ENCODE measurements around the gene CCDC50.
A peak's percentile ranks its signal among the peaks of the same experiment; 100 is the strongest.

The CCDC50 gene, protein sequence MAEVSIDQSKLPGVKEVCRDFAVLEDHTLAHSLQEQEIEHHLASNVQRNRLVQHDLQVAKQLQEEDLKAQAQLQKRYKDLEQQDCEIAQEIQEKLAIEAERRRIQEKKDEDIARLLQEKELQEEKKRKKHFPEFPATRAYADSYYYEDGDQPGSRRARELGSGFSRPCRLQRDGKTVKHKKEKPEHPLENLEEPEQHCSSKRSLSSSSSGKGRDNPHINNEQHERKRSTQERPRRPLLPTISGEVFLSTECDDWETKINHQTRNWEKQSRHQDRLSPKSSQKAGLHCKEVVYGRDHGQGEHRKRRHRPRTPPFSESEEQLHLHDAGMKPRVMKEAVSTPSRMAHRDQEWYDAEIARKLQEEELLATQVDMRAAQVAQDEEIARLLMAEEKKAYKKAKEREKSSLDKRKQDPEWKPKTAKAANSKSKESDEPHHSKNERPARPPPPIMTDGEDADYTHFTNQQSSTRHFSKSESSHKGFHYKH

DNA sequence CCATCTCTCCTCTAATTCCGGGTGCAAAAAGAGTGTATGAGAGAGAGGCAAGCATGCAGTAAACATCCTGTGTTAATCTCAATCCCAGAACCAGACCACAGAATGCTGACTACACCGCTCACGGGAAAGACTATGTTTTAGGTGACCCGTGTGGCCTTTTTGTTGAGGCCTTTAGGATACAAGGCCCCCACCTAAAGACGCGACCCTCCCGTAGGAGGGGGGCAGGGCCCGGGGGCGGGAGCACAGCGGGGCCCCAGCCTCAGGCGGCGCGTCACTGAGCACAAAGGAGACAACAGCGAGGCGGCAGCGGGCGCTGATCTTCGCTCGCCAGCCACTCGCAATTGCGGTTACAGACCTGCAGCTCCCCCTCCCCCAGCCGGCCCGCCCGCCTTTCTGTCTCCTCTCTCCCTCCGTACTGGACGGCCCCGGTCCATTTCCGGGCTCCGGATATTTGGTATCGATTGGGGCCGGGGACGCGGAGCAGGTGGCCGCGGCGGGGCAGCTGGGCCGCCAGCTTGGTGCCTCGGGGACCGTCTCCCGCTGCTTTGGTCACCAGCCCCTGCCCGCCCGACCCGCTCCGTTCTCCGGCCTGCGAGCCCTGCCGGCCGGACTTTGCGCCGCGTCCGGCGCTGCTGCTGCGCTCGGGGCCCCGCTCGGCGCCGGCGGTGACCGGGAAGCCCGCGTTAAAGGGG is at the start of gene CCDC50:
CCDC50 (plus strand) TSS at position 433 of the 692 bp plus-strand sequence. CDS start 281 bp downstream, outside the sequence.
- DNase-seq, result peak; percentile 81

DNA sequence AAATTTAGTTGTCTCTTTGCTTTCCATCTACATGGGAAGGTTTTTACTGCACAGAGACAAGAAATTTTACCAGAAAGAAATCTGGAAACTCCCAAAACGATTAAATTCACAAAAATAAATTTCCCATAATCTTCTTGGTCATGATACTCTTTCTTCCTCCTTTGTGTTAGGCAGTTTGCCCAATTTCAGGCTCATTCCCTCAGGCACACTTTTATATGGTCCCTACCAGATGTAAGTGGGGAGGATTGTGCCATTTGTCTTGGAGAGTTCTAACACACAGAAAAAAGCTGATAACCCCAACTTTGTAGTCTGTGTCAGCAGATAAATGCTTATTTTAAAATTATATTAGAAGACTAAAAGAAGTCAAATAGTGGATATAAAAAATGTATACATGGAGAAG is 49.1 kb upstream of the CCDC50 start:
- DNase-seq, result no peak

DNA sequence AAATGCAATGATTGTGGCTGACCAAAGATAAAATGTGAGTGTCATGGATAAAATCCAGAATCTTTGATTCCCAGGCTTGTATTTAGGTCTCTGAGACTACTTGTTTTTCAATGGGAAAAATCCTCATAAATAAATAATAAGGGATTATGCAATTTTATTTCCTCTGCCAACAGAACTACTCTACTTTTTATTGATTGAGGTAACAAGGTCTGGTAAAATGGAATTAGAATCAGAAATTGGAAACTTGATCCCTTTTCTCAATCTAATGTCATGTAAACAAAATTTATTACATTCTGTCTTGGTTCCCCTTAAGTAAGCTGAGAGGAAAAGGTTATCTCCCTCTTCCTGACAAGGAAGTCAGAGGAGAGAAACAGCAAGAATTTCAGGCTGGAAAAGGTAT is 48.3 kb upstream of the CCDC50 start:
- DNase-seq, result no peak

DNA sequence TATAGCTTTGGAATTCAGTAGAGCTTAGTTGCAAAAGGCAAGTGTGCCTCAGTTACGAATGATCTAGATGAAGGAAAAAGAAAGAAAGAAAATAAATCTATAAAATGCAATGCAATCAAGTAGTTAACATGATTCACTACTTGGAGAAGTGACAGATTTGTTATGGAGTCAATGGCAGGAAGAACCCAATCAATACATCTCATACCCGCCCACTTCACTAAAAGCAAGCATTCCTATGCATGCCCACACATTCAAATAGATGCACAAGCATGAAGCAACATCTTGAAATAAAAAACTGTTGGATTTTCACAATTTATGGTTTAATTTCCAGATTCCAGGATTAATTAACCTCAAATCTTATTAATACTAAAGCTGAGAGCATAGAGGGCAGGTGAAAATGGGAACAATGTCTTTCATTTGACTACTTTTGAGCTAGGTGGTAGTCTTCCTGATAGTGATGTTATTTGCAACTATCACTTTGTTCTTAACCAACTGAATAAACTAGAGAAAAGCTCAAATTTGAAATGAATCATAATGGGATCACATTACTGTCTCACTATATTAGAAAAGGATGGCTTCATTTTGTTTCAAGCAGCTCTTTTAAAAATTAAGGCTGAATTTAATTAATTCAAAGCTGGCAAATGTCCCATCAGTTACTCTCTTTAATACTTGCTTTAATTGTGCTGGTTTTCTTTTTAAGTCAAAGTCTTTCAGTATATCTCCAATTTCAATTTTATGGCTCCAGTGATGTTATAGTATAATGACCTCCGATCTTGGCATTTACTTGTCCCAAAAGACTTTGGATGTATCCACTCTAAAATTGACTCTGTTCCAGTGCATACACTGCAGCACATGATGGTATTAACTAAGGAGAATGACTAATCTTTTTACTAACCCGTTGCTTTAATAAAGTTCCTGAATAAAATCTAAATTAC is 46.7 kb upstream of the CCDC50 start:
- DNase-seq, result no peak

DNA sequence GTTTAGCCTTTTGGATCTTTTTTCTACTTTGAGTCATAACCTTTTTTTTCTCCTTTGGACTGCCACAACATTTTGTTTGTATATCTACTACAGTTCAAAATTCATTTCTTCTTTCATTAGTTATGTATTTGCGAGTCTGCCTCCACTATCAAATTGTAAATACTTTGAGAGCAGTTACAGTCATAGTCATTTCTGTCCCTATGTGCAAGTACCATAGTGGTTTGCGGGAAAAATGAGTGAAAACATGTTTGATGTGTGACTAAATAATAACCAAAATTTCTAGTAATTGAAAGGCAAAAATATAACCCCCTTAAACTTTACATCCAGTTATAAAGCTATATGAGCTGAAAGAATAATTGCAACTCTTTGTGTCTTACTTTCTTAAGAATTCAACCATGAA is 45.8 kb upstream of the CCDC50 start:
- no peak for DNase-seq

DNA sequence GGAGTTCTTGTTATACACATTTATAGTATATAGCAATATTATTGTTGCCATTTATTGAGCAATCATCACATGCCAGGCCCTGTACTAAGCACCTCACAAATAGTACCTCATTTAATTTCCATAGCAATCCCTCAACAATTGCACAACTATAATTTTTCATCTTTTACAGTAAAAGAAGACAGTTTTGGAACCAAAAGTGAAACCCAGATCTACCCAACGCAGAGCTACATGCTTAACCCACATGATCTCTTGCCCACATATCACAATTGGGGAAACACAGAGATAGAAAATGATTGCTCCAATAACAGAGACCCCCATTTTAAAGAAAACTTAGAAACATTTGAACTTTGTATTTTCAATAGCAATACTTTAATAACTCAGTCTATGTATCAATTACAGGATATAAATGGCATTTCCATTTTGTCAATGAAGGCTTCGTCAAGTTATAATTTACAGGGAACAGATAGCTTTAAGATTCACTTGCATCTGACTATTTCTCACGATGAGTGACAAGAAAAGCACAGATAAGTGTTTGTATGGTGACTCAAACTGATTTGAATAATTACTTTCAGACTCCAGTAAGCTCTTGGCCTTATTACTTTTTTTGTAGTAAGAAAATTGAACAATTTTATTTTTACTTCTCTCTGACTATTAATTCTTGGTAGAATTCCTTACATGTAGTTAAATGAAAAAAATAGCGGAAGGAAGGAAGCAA is 38.7 kb upstream of the CCDC50 start:
- no peak for DNase-seq

DNA sequence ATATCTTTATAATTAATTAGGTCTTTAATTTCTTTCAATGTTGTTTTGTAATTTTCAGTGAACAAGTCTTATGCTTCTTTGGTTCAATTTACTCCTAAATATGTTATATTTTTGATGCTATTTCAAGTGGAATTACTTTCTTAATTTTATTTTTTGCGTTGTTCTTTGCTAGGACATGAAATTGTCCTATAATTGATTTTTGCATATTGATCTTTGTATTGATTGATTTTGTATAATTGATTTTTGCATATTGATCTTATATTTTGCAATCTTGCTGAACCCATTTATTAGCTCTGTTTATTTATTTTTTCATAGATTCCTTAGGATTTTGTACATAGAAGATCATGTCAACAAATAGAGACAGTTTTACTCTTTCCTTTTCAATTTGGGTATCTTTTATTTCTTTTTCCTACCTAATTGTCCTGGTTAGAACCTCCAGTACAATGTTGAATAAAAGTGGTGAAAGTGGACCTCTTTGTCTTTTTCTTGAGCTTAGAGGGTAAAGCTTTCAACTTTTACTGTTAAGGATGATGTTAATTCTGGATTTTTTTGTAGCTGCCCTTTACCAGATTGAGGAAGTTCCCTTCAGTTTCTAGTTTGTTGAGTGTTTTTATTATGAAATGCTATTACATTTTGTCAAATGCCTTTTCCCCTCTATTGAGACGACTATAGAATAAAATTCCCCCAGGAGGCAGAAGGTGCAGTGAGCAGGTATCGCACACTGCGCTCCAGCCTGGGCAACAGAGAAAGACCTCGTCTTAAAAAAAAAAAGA is 36.8 kb upstream of the CCDC50 start:
- no peak for DNase-seq

DNA sequence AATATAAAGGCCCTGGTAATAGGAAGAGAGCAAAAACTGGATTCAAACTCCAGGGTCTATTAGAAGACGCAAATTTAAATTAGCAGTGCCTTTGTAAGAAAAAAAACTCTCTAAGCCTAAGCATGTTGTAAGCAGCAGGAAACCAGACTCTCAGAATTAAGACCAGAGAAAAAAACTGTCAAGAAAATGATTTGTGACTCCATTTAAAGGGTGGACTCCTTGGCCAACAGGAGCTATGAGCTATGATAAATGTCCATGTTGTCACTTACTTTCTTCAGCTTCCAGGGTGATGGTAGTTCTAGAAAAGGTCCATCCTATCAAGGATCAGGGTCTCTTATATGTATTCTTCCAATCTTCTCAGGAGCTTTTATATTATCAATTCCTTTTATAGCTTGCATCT is 34.9 kb upstream of the CCDC50 start:
- DNase-seq, result no peak

DNA sequence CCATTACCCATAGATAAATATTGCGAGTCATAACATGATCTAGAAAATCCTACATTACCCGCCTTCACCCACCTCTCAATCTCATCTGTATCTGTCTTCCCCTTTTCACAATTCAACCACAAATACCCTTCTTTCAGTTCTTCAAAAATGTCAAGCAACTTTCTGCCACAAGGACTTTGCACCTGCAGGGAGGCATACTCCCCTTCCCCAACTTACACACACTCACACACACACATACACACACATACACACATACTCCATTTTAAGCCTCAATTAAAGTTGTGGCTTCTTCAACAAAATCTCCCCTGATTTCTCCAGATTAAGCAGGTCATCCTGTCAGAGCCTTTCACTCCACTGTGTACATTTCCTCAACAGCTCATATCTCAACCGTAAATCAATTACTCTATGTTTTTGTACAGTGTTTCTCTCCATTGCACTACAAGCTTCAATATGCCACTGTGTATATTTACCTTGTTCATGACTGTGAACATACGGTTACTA is 33.1 kb upstream of the CCDC50 start:
- DNase-seq, result no peak

DNA sequence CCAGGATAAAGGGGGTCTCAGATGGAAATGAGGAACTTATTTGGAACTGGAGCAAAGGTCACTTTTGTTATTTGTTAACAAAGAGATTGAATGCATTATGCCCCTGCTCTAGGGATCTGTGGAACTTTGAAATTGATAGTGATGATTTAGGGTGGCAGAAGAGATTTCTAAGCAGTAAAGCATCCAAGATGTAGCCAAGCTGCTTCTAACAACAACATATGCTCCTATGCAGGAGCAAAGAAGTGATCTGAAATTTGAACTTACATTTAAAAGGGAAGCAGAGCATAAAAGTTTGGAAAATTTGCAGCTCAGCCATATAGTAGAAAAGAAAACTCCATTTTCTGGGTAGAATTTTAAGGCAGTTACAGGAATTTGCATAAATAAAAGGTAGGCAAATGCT is 30.3 kb upstream of the CCDC50 start:
- no peak for DNase-seq

DNA sequence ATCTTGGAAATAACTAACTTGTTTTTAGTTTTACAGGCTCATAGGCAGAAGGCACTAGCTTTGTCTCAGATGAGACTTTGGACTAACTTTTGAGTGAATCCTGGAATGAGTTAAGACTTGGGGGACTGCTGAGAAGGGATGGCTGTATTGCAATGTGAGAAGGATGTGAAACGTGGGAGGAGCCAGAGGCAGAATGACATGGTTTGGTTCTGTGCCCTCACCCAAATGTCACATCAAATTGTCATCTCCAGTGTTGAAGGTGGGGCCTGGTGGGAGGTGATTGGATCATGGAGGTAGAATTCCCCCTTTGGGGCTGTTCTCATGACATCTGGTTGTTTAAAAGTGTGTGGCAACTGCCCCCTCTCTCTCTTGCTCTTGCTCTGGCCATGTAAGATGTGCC is 28.8 kb upstream of the CCDC50 start:
- DNase-seq, result no peak

DNA sequence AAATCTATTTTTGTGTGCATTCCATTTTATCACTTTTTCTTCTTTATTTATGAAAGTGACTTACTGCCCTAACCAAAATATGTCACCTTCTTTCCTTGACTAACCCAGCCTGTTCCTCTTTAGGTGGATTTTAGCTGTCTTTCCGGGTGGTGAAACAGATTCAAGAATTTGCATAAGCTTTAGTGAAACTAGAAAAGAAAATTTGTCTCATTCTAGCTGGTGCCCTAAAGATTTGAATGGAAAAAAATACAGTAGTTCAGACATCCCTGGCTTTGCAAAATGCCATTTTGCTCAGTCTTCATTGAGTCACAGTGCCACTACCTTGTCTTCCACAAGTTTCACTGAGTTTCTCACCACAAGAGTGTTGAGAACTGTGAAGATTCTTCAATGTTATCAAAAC is 28.2 kb upstream of the CCDC50 start:
- DNase-seq, result no peak

DNA sequence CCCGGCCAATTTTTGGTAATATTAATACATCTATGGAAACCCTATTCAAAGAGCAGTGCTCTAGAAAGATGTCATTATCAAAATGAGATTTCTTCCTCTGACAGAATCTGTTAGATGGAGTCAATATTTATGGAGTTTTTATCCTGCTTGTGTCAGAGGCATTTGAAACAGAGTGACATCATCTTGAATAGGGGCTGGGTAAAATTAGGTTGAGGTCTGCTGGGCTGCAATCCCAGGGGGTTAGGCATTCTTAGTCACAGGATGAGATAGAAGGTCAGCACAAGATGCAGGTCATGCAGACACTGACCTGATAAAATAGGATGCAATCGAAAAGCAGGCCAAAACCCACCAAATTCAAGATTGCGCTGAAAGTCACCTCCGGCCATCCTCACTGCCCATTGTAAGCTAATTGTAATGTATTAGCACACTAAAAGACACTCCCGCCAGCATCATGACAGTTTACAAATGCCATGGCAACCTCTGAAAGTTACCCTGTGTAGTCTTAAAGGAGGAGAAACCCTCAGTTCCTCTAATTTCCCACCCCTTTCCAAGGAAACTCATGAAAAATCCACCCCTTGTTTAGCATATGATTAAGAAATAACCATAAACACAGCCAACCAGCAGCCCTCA is 27.3 kb upstream of the CCDC50 start:
- DNase-seq, result no peak

DNA sequence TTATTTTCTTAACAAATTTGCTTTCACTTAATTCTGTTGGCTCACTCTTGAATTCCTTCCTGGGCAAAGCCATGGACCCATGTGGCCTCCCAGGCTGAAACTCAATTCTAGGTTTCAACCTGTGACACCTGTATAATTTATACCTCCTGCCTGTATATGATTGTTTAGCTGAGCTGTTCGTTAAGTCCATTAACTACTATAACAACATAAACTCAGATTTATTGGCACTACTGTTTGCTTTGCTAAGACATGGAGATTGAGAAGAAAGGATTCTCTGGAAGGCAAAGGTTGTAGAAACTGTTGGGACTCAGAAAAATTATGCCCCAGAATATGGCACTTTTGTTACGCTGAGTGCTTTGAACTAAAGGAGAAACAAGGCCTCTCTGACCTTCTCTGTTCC is 26.7 kb upstream of the CCDC50 start:
- DNase-seq, result no peak

DNA sequence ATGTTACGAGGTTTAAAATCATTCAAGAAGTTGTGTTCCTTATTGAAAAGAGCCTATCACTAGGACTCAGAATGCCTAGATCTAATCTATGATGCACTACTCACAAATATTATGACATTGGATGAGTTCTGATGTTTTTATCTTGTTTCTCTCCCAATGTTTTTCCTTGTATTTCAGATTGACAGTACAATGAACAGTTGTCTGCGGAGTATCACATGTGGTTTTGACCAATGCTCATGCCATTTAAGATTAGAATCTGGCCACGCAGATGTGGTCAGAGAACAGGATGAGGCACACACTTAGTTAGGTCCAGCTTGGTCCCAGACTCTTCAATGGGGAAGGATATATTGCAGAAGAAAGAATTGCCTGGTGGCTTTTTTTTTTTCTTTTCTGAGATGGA is 25.6 kb upstream of the CCDC50 start:
- no peak for DNase-seq

DNA sequence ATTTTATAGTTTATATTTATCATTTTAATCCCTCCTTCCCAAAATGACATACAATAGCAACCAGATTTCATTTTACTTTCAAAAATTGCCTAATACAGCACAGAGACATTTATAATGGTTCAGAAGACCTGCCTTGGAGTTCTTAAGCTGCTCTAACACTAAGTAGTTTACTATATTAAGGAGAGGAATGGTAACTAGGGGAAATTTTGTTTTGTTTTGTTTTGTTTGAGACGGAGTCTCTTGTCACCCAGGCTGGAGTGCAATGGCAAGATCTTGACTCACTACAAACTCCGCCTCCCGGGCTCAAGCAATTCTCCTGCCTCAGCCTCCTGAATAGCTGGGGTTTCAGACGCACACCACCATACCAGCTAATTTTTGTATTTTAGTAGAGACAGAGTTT is 22.8 kb upstream of the CCDC50 start:
- no peak for DNase-seq

DNA sequence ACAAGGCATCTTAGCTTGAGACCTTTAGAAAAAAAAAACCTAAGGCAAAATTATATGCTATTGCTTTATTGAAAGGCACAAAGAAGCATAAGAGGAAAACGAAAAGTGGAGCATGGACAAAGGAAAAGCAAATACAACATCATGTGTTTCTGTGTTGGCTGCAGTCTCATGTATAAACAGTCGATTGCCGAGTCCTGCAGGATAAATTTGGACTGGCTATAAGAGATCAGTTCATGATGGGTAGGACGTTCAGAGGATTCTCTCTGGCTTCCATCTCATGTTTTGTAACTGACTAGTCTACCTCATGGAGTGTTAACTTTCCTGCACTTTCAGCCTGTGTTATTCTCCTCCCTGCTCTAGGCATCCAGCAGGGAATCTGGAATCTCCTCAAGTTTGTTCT is 21.9 kb upstream of the CCDC50 start:
- no peak for DNase-seq

DNA sequence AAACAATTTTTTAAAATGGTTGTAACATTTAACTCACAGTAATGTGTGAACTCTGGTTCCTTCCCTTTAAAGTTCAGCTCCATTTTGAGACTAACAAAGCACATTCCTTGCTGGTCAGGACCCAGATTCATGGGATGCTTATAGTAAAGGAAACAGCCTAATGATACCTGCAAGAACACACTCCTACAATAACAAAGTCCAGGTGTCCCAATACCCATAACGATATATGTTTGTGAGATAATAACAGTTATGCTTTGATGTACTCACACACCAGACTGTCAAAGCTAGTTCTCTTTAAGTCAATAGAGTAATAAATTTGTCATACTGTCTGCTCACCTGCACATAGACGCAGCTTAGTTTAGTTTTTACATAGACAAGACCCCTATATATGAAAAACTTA is 15.9 kb upstream of the CCDC50 start:
- no peak for DNase-seq

DNA sequence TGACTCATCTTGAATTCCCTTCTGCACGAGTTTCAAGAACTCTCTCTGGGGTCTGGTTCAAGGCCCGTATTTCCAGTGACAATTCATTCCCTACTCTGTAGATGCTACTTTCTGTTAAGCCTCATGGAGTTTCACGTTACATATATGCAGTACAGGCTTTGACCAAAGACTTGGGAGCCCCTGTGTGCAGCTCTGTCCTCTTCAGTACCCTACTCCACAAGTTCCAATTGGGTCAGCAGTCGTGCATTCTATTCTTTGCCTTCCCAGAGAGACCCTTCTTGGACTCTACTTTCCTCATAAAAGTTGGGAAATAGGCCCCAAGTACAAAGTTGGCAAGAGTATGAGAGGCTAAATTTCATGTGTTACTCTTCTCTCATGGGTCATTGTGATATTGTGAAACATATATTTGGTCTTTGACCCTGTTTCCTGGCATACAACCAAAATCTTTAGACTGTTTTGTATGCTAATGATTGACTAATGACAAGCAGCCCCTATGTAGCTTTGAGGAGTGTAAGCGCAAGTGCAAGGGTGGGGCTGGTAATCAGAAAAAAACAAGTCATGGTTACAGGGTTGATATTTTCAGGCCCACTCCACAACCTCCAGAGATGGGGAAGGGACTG is 15.0 kb upstream of the CCDC50 start:
- no peak for DNase-seq

DNA sequence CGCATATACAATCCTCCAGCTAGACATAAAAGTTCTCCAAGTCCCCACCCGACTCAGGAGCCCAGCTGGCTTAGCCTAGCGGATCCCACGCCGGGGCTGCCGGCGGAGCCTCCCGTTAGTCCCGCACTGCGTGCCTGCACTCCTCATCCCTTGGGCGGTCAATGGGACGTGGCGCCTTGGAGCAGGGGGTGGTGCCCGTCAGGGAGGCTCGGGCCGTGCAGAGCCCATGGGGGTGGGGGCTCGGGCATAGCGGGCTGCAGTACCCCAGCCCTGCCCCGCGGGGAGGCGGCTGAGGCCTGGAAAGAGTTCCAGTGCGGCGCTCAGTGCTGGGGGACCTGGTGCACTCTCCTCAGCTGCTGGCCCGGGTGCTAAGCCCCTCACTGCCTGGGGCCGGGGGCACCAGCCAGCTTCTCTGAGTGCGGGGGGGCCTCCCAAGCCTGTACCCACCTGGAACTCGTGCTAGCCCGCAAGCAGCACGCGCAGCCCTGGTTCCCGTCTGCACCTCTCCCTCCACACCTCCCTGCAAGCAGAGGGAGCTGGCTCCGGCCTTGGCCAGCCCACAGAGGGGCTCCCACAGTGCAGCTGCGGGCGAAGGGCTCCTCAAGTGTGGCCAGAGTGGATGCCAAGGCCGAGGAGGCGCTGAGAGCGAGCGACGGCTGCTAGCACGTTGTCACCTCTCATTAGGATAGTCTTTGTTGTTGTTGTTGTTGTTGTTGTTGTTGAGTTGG is 12.2 kb upstream of the CCDC50 start:
- no peak for DNase-seq
